CD14-positive monocyte (primary cell): ENCODE measurements around the gene OR52W1. TPM values are rescaled to one million over a fixed set of nuclear protein-coding genes. Genes with fewer than 3 reads are reported as not detected.
A peak's percentile ranks its signal among the peaks of the same experiment; 100 is the strongest.

Experiments
- DNase-seq, 3 donors: peaks; one replicate each; pipeline ENCODE4 v3.0.0-alpha.2; 2011 to 2022
- H2AFZ ChIP-seq: 2 replicates; pipeline ENCODE4 v1.6.0; 2012; ENCODE audit warnings: mild to moderate bottlenecking, low read depth, low read length, inconsistent platforms; ENCODE audit not compliant: insufficient read depth, poor library complexity, severe bottlenecking
- H3K27ac ChIP-seq, 2 donors: 1 replicate in 1 of 2; 2 replicates in 1 of 2; pipeline ENCODE4 v1.5.1; 2012 to 2013; ENCODE audit warnings: low read length in 2 of 2, control low read depth in 1 of 2, inconsistent platforms in 1 of 2, low read depth in 1 of 2, mild to moderate bottlenecking in 1 of 2
- H3K27me3 ChIP-seq, 2 donors: one replicate each; pipeline versions ENCODE4 v1.6.0 to v1.6.1; 2011 to 2013; ENCODE audit warnings: low read length in 2 of 2; ENCODE audit not compliant: control insufficient read depth in 2 of 2, insufficient read depth in 2 of 2
- H3K36me3 ChIP-seq, 2 donors: replicated peaks in 1 of 2; 1 replicate in 1 of 2; 2 replicates in 1 of 2; pipeline versions ENCODE4 v1.5.1 to v1.6.1; 2012 to 2013; ENCODE audit warnings: low read length in 2 of 2, control low read depth in 1 of 2, inconsistent platforms in 1 of 2, mild to moderate bottlenecking in 1 of 2; ENCODE audit not compliant: insufficient read depth in 2 of 2, control insufficient read depth in 1 of 2
- H3K4me1 ChIP-seq, 2 donors: 1 replicate in 1 of 2; 2 replicates in 1 of 2; pipeline versions ENCODE4 v1.5.1 to v1.6.1; 2012 to 2013; ENCODE audit warnings: low read length in 2 of 2, control low read depth in 1 of 2, inconsistent platforms in 1 of 2, mild to moderate bottlenecking in 1 of 2, moderate library complexity in 1 of 2; ENCODE audit not compliant: insufficient read depth in 2 of 2, control insufficient read depth in 1 of 2
- H3K4me2 ChIP-seq: replicated peaks from 2 replicates; pipeline ENCODE3; 2012; ENCODE audit warnings: low read length, moderate library complexity, mild to moderate bottlenecking; ENCODE audit not compliant: poor library complexity, severe bottlenecking; ENCODE audit errors: extremely low read depth
- H3K4me3 ChIP-seq, 3 experiments: fragments of 200-600 bp in 1 of 3; sonication (generic) in 1 of 3; replicated peaks in 1 of 3; 1 replicate in 2 of 3; 2 replicates in 1 of 3; pipeline ENCODE4 v1.5.1; 2011 to 2013; ENCODE audit warnings: low read length in 3 of 3, mild to moderate bottlenecking in 3 of 3, control low read depth in 2 of 3, low read depth in 2 of 3, inconsistent platforms in 1 of 3, moderate library complexity in 1 of 3
- H3K79me2 ChIP-seq: 2 replicates; pipeline ENCODE4 v1.6.0; 2012; ENCODE audit warnings: mild to moderate bottlenecking, control low read depth, inconsistent platforms, low read length, moderate library complexity; ENCODE audit not compliant: insufficient read depth
- H3K9ac ChIP-seq: 2 replicates; pipeline ENCODE4 v1.6.0; 2017; ENCODE audit warnings: low read length, mild to moderate bottlenecking; ENCODE audit not compliant: insufficient read depth, poor library complexity, severe bottlenecking
- H3K9me3 ChIP-seq, 2 donors: replicated peaks in 1 of 2; 1 replicate in 1 of 2; 2 replicates in 1 of 2; pipeline versions ENCODE4 v1.5.1 to v1.6.1; 2012 to 2013; ENCODE audit warnings: low read length in 2 of 2, control low read depth in 1 of 2; ENCODE audit not compliant: control insufficient read depth in 1 of 2, insufficient read depth in 1 of 2
- H4K20me1 ChIP-seq: 2 replicates; pipeline ENCODE4 v1.6.0; 2012; ENCODE audit warnings: mild to moderate bottlenecking, low read length, control low read depth, moderate library complexity; ENCODE audit not compliant: insufficient read depth
- H3K27ac Mint-ChIP-seq, 7 donors: one replicate each; pipeline ENCODE4 v1.8.0; 2020; ENCODE audit warnings: mild to moderate bottlenecking in 7 of 7, mixed read lengths in 7 of 7, moderate library complexity in 6 of 7, inconsistent platforms in 2 of 7
- H3K27me3 Mint-ChIP-seq, 3 donors: one replicate each; pipeline ENCODE4 v1.8.0; 2021 to 2022; ENCODE audit warnings: low read depth in 3 of 3, mild to moderate bottlenecking in 3 of 3, mixed read lengths in 3 of 3, moderate library complexity in 3 of 3, inconsistent platforms in 1 of 3
- H3K36me3 Mint-ChIP-seq, 2 donors: one replicate each; pipeline ENCODE4 v1.8.0; 2020; ENCODE audit warnings: mixed read lengths in 2 of 2, inconsistent platforms in 1 of 2, mild to moderate bottlenecking in 1 of 2
- H3K4me1 Mint-ChIP-seq: one replicate; pipeline ENCODE4 v1.8.0; 2020; ENCODE audit warnings: mild to moderate bottlenecking, mixed read lengths
- H3K4me3 Mint-ChIP-seq, 2 donors: one replicate each; pipeline ENCODE4 v1.8.0; 2020; ENCODE audit warnings: mild to moderate bottlenecking in 2 of 2, mixed read lengths in 2 of 2, moderate library complexity in 1 of 2
- H3K9me3 Mint-ChIP-seq, 7 donors: one replicate each; pipeline ENCODE4 v1.8.0; 2020 to 2022; ENCODE audit warnings: mixed read lengths in 7 of 7, mild to moderate bottlenecking in 6 of 7, moderate library complexity in 6 of 7, inconsistent platforms in 2 of 7
- WGBS: methylation state at CpG from one replicate; pipeline ENCODE4 v1.1.5; 2013; ENCODE audit warnings: missing lambda C conversion rate; ENCODE audit not compliant: insufficient coverage; 5-methylcytosine and 5-hydroxymethylcytosine counted together
- intact Hi-C, 2 donors: fragments of 100-400 bp; cut with micrococcal nuclease; formaldehyde crosslinking; loops; one replicate each; pipeline versions ENCODE4 v1.15.0 to v1.15.1; 2023
- polyA plus RNA-seq, 3 donors: library from polyadenylated mRNA; depleted of rRNA in 1 of 3; unstranded in 2 of 3; stranded (reverse) in 1 of 3; fragments of 300-500 nt in 2 of 3; fragments of >200 nt in 1 of 3; fragmentation: Illumina TruSeq in 2 of 3; gene quantifications; 1 replicate in 2 of 3; 2 replicates in 1 of 3; pipeline ENCODE4 v1.2.3, GENCODE V29; 2012 to 2021
- TF ChIP-seq, protein P1 (sequence below): fragments of 200-600 bp; IDR thresholded peaks from one replicate; pipeline ENCODE4 v1.8.0; 2022; ENCODE audit warnings: antibody characterized with exemption, mild to moderate bottlenecking

OR52W1 gene
- polyA plus RNA-seq, 3 donors = not detected

DNA sequence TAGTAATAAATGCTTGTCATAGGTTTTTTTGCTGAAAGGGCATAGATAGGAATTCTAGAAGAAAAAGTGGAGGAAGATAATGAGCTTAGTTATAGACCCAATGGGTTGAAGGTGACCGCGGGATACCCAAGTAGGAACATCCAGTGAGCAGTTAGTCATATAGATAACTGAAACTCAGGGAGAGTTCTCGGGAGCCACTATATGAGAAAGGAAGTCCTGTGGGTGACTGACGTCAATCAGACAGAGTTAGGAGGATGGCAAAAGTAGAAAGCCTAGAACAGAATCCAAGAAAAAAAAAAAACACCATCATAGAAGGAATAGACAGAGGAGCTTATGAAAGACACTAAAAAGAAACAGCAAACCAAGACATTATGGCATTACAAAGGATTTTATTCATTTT lies 38.2 kb downstream of the OR52W1 start:
- no peak overlapping the region for H3K27ac Mint-ChIP-seq
- H3K27ac ChIP-seq = no peak overlapping the region
- WGBS = 60% methylated on average over 2 of the region's 4 CpGs
- H3K4me3 Mint-ChIP-seq = no peak overlapping the region
- peaks cover 42% of the 10 kb centered on the region for H3K4me1 Mint-ChIP-seq
- peaks cover 0 to 3% (median 0%) of the 10 kb centered on the region in 3 donors for H3K27me3 Mint-ChIP-seq
- DNase-seq = peak in 2 of 3 donors; percentile 29 to 64
- TF ChIP-seq, protein P1, sequence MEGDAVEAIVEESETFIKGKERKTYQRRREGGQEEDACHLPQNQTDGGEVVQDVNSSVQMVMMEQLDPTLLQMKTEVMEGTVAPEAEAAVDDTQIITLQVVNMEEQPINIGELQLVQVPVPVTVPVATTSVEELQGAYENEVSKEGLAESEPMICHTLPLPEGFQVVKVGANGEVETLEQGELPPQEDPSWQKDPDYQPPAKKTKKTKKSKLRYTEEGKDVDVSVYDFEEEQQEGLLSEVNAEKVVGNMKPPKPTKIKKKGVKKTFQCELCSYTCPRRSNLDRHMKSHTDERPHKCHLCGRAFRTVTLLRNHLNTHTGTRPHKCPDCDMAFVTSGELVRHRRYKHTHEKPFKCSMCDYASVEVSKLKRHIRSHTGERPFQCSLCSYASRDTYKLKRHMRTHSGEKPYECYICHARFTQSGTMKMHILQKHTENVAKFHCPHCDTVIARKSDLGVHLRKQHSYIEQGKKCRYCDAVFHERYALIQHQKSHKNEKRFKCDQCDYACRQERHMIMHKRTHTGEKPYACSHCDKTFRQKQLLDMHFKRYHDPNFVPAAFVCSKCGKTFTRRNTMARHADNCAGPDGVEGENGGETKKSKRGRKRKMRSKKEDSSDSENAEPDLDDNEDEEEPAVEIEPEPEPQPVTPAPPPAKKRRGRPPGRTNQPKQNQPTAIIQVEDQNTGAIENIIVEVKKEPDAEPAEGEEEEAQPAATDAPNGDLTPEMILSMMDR = no peak
- no peak overlapping the region for H3K4me2 ChIP-seq
- H3K36me3 Mint-ChIP-seq = peaks cover 0 to 1% of the 10 kb centered on the region in 2 donors
- no peak overlapping the region for H3K9ac ChIP-seq
- no peaks in the 10 kb centered on the region for H3K9me3 Mint-ChIP-seq
- H3K9me3 ChIP-seq = no peaks in the 10 kb centered on the region
- intact Hi-C loops = loop anchor here (5.0 to 10.0 kb wide), 3 partner anchors 245 to 448 kb away; partner anchors contain the start of genes ARFIP2 (in 1 of the 2), MRPL17 (in 1 of the 2), TAF10 (in 1 of the 2) and TIMM10B (in 1 of the 2)
- peaks cover 22% of the 10 kb centered on the region for H3K79me2 ChIP-seq
- H3K27me3 ChIP-seq = no peaks in the 10 kb centered on the region
- H3K4me1 ChIP-seq = peaks cover 41 to 65% of the 10 kb centered on the region in 2 donors
- no peaks in the 10 kb centered on the region for H3K36me3 ChIP-seq
- H2AFZ ChIP-seq = no peak overlapping the region
- H4K20me1 ChIP-seq = no peaks in the 10 kb centered on the region
- H3K4me3 ChIP-seq = no peak overlapping the region

DNA sequence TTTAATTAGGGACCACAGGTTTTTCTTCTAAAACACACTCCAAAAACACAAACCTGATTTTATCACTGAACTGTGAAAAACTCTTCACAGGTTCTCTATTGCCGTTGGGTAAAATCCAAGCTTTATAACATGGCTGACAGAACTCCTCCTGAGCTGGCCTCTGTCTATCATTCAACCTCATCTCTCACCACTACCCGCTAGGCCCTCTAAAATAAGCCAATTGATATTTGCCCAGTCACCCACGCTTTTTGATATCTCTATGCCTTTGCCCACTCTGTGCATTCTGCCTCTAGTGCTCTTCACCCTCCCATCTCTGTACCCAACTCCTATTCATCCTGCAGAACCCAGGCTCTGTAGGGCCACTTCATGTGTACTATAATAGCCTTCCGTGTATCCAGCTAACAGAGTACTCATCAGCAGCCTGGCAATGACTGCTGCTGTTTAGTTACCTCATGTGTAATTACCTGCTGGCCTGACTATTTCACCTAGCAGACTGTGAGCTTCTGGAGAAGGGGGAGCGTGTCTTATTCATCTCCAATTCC lies 38.8 kb downstream of the OR52W1 start:
- intact Hi-C loops = loop anchor here (5.0 to 10.0 kb wide), 3 partner anchors 244 to 447 kb away; partner anchors contain the start of genes ARFIP2 (in 1 of the 2), MRPL17 (in 1 of the 2), TAF10 (in 1 of the 2) and TIMM10B (in 1 of the 2)
- H3K4me2 ChIP-seq = no peak overlapping the region
- no peak overlapping the region for H3K27ac ChIP-seq
- no peak overlapping the region for H2AFZ ChIP-seq
- H3K4me3 ChIP-seq = no peak overlapping the region
- peaks cover 17% of the 10 kb centered on the region for H3K79me2 ChIP-seq
- Mint-ChIP-seq H3K4me1 (peaks cover 38% of the 10 kb centered on the region), H3K27ac (no peak overlapping the region), H3K4me3 (no peak overlapping the region), H3K36me3 (no peaks in the 10 kb centered on the region), H3K27me3 (peaks cover 0 to 3% (median 0%) of the 10 kb centered on the region in 3 donors), H3K9me3 (no peaks in the 10 kb centered on the region)
- no peak overlapping the region for H3K9ac ChIP-seq
- DNase-seq = no peak
- peaks cover 40 to 59% of the 10 kb centered on the region in 2 donors for H3K4me1 ChIP-seq
- H3K27me3 ChIP-seq = no peaks in the 10 kb centered on the region
- WGBS = 100% methylated on average over 3 of the region's 5 CpGs
- TF ChIP-seq, protein P1 = no peak
- H4K20me1 ChIP-seq = no peaks in the 10 kb centered on the region
- no peaks in the 10 kb centered on the region for H3K36me3 ChIP-seq
- H3K9me3 ChIP-seq = no peaks in the 10 kb centered on the region
